ENCODE data around the gene UBE2S. TPM values are rescaled to one million over a fixed set of nuclear protein-coding genes. Genes with fewer than 3 reads are reported as not detected.
A peak's percentile ranks its signal among the peaks of the same experiment; 100 is the strongest.
"Not testable (repeated sequence)": the region's sequence is repeated elsewhere in the genome, so short reads cannot be mapped to it uniquely, and the experiment has no call there.

UBE2S gene
- total and polyA plus RNA-seq, 12 donors = 8.8 to 57.1 (median 18.8) TPM

- peak; percentile 67 to 82 (median 76) for DNase-seq
- no peak overlapping the region for H3K4me3 ChIP-seq
- no peak overlapping the region for H3K27ac ChIP-seq
- no peaks in the 10 kb centered on the region for H3K4me1 ChIP-seq (replicated peaks in 1 of 2)
- TF ChIP-seq CTCF (IDR thresholded peaks at IDR 0.05) (peak; percentile 69 to 86 (median 76)), POLR2A (IDR thresholded peaks at IDR 0.05) (no peak)
- WGBS, 4 donors = 11 to 19% (median 16%) methylated on average over 7 of the region's 7 CpGs
- H3K36me3 ChIP-seq (replicated peaks in 1 of 2) = no peaks in the 10 kb centered on the region
- no peaks in the 10 kb centered on the region for H3K9me3 ChIP-seq (replicated peaks in 1 of 3)
- H3K27me3 ChIP-seq = no peaks in the 10 kb centered on the region
- intact Hi-C loops (cut with DNase I) = loop anchor here (5.0 to 10.0 kb wide), 3 partner anchors 123 to 276 kb away; partner anchors contain the start of gene TNNT1 (in 1 of the 2)
These were observed 10.6 kb upstream of the UBE2S start for GRCh38 chr19:55418185-55418584.

- H3K4me1 ChIP-seq (replicated peaks in 1 of 2) = peaks cover 6 to 24% of the 10 kb centered on the region in 2 donors
- H3K27me3 ChIP-seq = no peaks in the 10 kb centered on the region
- no peaks in the 10 kb centered on the region for H3K9me3 ChIP-seq (replicated peaks in 1 of 3)
- no peak overlapping the region for H3K27ac ChIP-seq
- intact Hi-C loops (cut with DNase I) = loop anchor here (10.0 kb wide), 2 partner anchors 115 to 265 kb away; partner anchors contain the start of gene TNNT1 (in 1 of the 2)
- H3K4me3 ChIP-seq = no peak overlapping the region
- no peak for TF ChIP-seq CTCF (IDR thresholded peaks at IDR 0.05)
- TF ChIP-seq POLR2A (IDR thresholded peaks at IDR 0.05) = no peak
- 94 to 97% (median 96%) methylated on average over 2 of the region's 2 CpGs for WGBS, 4 donors
- DNase-seq = no peak
- peaks cover 0 to 8% of the 10 kb centered on the region in 2 donors for H3K36me3 ChIP-seq (replicated peaks in 1 of 2)
These were observed 2.6 kb upstream of the UBE2S start for GRCh38 chr19:55410168-55410567.

GRCh38 chr19:55409179-55409578 is 1.6 kb upstream of the UBE2S start:
- intact Hi-C loops (cut with DNase I) = not testable (repeated sequence)
- WGBS, 4 donors = 94 to 98% (median 97%) methylated on average over 8 of the region's 8 CpGs

GRCh38 chr19:55408533-55408872 is 915 bp upstream of the UBE2S start:
- intact Hi-C loops (cut with DNase I) = no loop called here
- Histone ChIP-seq H3K27ac (peak overlapping the region in 4 of 5 donors; percentile 30 to 99 (median 84)), H3K36me3 (replicated peaks in 1 of 2) (peaks cover 0 to 14% of the 10 kb centered on the region in 2 donors), H3K9me3 (replicated peaks in 1 of 3) (no peaks in the 10 kb centered on the region), H3K27me3 (no peaks in the 10 kb centered on the region), H3K4me1 (replicated peaks in 1 of 2) (peaks cover 6 to 24% of the 10 kb centered on the region in 2 donors), H3K4me3 (peak overlapping the region in 3 of 4 donors; percentile 3 to 47 (median 35))
- TF ChIP-seq CTCF (IDR thresholded peaks at IDR 0.05) (no peak), POLR2A (IDR thresholded peaks at IDR 0.05) (no peak)
- WGBS, 4 donors = 49 to 63% (median 51%) methylated on average over 6 to 9 of the region's 9 CpGs
- no peak for DNase-seq

More at GRCh38 chr19:55409179-55409578, 1.6 kb upstream of the UBE2S start:
- H3K27ac ChIP-seq; H3K27me3 ChIP-seq; H3K4me3 ChIP-seq; H3K36me3 ChIP-seq (replicated peaks in 1 of 2); H3K9me3 ChIP-seq (replicated peaks in 1 of 3); DNase-seq: not testable (repeated sequence)
- H3K4me1 ChIP-seq (replicated peaks in 1 of 2) = peaks cover 6 to 24% of the 10 kb centered on the region in 2 donors
